H1 (cell line): ENCODE measurements around the gene FADS6. TPM values are rescaled to one million over a fixed set of nuclear protein-coding genes. Genes with fewer than 3 reads are reported as not detected.

ENCODE experiments used
- CTCF ChIA-PET: fragments of 300-600 bp; sonication (Branson Sonifier 250); formaldehyde crosslinking; loops from one replicate; lab custom pipeline; 2021; ENCODE audit not compliant: partially characterized antibody; lab: Charles Lee
- POLR2A ChIA-PET: fragments of 300-600 bp; sonication (Branson Sonifier 250); formaldehyde crosslinking; loops from one replicate; lab custom pipeline; 2021; ENCODE audit warnings: inconsistent platforms; ENCODE audit not compliant: partially characterized antibody; lab: Charles Lee
- DNase-seq, 2 experiments: peaks; one replicate each; pipeline versions ENCODE4 v3.0.0 to v3.0.0-alpha.2; 2010 to 2022; ENCODE audit warnings: low spot score in 2 of 2, low read depth in 1 of 2, mixed read lengths in 1 of 2
- FAIRE-seq: peaks from 2 replicates; lab custom pipeline; 2011; peaks lifted over from hg19 to GRCh38; lab: Jason Lieb, UNC
- H2AFZ ChIP-seq: 2 replicates; pipeline ENCODE4 v1.8.1; 2012; ENCODE audit warnings: low read length, inconsistent platforms
- H2AK5ac ChIP-seq: 2 replicates; pipeline ENCODE4 v1.6.1; 2013; ENCODE audit warnings: low read depth, low read length
- H2BK120ac ChIP-seq: replicated peaks from 2 replicates; pipeline ENCODE3; 2013; ENCODE audit warnings: low read depth, low read length, inconsistent platforms
- H2BK12ac ChIP-seq: 2 replicates; pipeline ENCODE4 v1.6.1; 2013; ENCODE audit warnings: low read depth, low read length
- H2BK15ac ChIP-seq: 2 replicates; pipeline ENCODE4 v1.6.1; 2013; ENCODE audit warnings: low read length
- H2BK20ac ChIP-seq: 2 replicates; pipeline ENCODE4 v1.6.1; 2013; ENCODE audit warnings: low read length
- H2BK5ac ChIP-seq: 2 replicates; pipeline ENCODE4 v1.6.1; 2013; ENCODE audit warnings: low read depth, low read length
- H3K14ac ChIP-seq: 2 replicates; pipeline ENCODE4 v1.6.1; 2013; ENCODE audit warnings: inconsistent platforms; ENCODE audit not compliant: insufficient read length
- H3K18ac ChIP-seq: 2 replicates; pipeline ENCODE4 v1.6.1; 2013; ENCODE audit warnings: low read length; ENCODE audit errors: extremely low read depth
- H3K23ac ChIP-seq: 2 replicates; pipeline ENCODE4 v1.6.1; 2013; ENCODE audit warnings: inconsistent platforms; ENCODE audit not compliant: insufficient read length
- H3K23me2 ChIP-seq: 2 replicates; pipeline ENCODE4 v1.6.1; 2013; ENCODE audit warnings: low read depth, low read length
- H3K27ac ChIP-seq: 2 replicates; pipeline ENCODE4 v1.6.1; 2011; ENCODE audit warnings: low read depth, low read length, inconsistent platforms
- H3K27me3 ChIP-seq, 4 experiments: replicated peaks in 1 of 4; 1 replicate in 1 of 4; 2 replicates in 3 of 4; pipeline versions ENCODE4 v1.6.1 to v1.8.1; 2011 to 2013; ENCODE audit warnings: low read length in 3 of 4, mild to moderate bottlenecking in 3 of 4, inconsistent platforms in 2 of 4, mixed read lengths in 2 of 4, moderate library complexity in 1 of 4; ENCODE audit not compliant: control insufficient read depth in 3 of 4, insufficient read depth in 3 of 4; ENCODE audit errors: extremely low read depth in 1 of 4
- H3K36me3 ChIP-seq, 4 experiments: 2 replicates each; pipeline versions ENCODE4 v1.6.1 to v1.8.1; 2011 to 2013; ENCODE audit warnings: mild to moderate bottlenecking in 4 of 4, low read length in 3 of 4, moderate library complexity in 2 of 4, control low read depth in 1 of 4, inconsistent platforms in 1 of 4; ENCODE audit not compliant: insufficient read depth in 4 of 4, control insufficient read depth in 2 of 4
- H3K4ac ChIP-seq: replicated peaks from 2 replicates; pipeline ENCODE3; 2013; ENCODE audit warnings: low read length, low read depth, mixed read lengths, inconsistent platforms; ENCODE audit not compliant: insufficient read length
- H3K4me1 ChIP-seq, 4 experiments: replicated peaks in 1 of 4; 1 replicate in 1 of 4; 2 replicates in 3 of 4; pipeline versions ENCODE4 v1.6.1 to v1.8.1; 2011 to 2013; ENCODE audit warnings: low read length in 3 of 4, inconsistent platforms in 2 of 4, mixed read lengths in 1 of 4; ENCODE audit not compliant: insufficient read depth in 4 of 4, control insufficient read depth in 3 of 4
- H3K4me2 ChIP-seq, 2 experiments: 2 replicates each; pipeline versions ENCODE4 v1.6.1 to v1.8.1; 2011 to 2013; ENCODE audit warnings: low read depth in 2 of 2, low read length in 2 of 2, control low read depth in 1 of 2, inconsistent platforms in 1 of 2, mild to moderate bottlenecking in 1 of 2; ENCODE audit not compliant: insufficient read depth in 1 of 2
- H3K4me3 ChIP-seq, 4 experiments: fragments of 200-600, 300-600 bp in 1 of 4; sonication (generic), shearing (Covaris generic), sonication (Bioruptor Twin) in 1 of 4; 2 replicates each; pipeline versions ENCODE4 v1.5.1 to v1.8.1; 2011 to 2016; ENCODE audit warnings: low read length in 4 of 4, low read depth in 3 of 4, control low read depth in 2 of 4, inconsistent platforms in 2 of 4, mild to moderate bottlenecking in 2 of 4, mixed read lengths in 1 of 4, moderate library complexity in 1 of 4; ENCODE audit not compliant: insufficient read depth in 2 of 4; ENCODE audit errors: extremely low read depth in 1 of 4
- H3K56ac ChIP-seq: replicated peaks from 2 replicates; pipeline ENCODE3; 2013; ENCODE audit warnings: low read depth, mild to moderate bottlenecking, mixed read lengths, low read length, inconsistent platforms; ENCODE audit not compliant: insufficient read length
- H3K79me1 ChIP-seq: 2 replicates; pipeline ENCODE4 v1.6.1; 2013; ENCODE audit warnings: low read depth, low read length, control low read depth
- H3K79me2 ChIP-seq, 2 experiments: 2 replicates each; pipeline versions ENCODE4 v1.6.1 to v1.8.1; 2012 to 2013; ENCODE audit warnings: low read length in 2 of 2, mild to moderate bottlenecking in 2 of 2, inconsistent platforms in 1 of 2; ENCODE audit not compliant: insufficient read depth in 2 of 2, control insufficient read depth in 1 of 2
- H3K9ac ChIP-seq, 4 experiments: replicated peaks in 1 of 4; 1 replicate in 1 of 4; 2 replicates in 3 of 4; pipeline versions ENCODE4 v1.6.1 to v1.8.1; 2011 to 2013; ENCODE audit warnings: low read depth in 3 of 4, low read length in 3 of 4, control low read depth in 2 of 4, mild to moderate bottlenecking in 2 of 4, moderate library complexity in 2 of 4, inconsistent platforms in 1 of 4; ENCODE audit errors: extremely low read depth in 1 of 4
- H3K9me3 ChIP-seq, 2 experiments: 2 replicates each; pipeline versions ENCODE4 v1.6.1 to v1.8.1; 2012 to 2013; ENCODE audit warnings: mild to moderate bottlenecking in 2 of 2, moderate library complexity in 2 of 2, control low read depth in 1 of 2, inconsistent platforms in 1 of 2, low read depth in 1 of 2, low read length in 1 of 2, mixed read lengths in 1 of 2; ENCODE audit not compliant: insufficient read depth in 2 of 2
- H4K20me1 ChIP-seq, 2 experiments: replicated peaks in 1 of 2; 2 replicates each; pipeline versions ENCODE3 to v1.8.1; 2011 to 2013; ENCODE audit warnings: inconsistent platforms in 2 of 2, low read length in 2 of 2, mild to moderate bottlenecking in 1 of 2; ENCODE audit not compliant: insufficient read depth in 2 of 2, control insufficient read depth in 1 of 2
- H4K5ac ChIP-seq: 2 replicates; pipeline ENCODE4 v1.6.1; 2013; ENCODE audit warnings: low read length, low read depth, mixed read lengths, inconsistent platforms; ENCODE audit not compliant: insufficient read length
- H4K8ac ChIP-seq: 2 replicates; pipeline ENCODE4 v1.8.0; 2013; ENCODE audit warnings: mild to moderate bottlenecking, moderate library complexity, low read length, inconsistent platforms; ENCODE audit not compliant: insufficient read depth; ENCODE audit errors: extremely low read depth
- H4K91ac ChIP-seq: replicated peaks from 2 replicates; pipeline ENCODE3; 2013; ENCODE audit warnings: low read length, mixed read lengths, inconsistent platforms; ENCODE audit not compliant: insufficient read length
- ASH2L ChIP-seq: fragments of 200-600, 300-600 bp; sonication (generic); IDR thresholded peaks from one replicate; pipeline ENCODE4 v1.7.1; 2017; ENCODE audit warnings: low read length
- BCL11A ChIP-seq, 2 experiments: IDR thresholded peaks; one replicate each; pipeline ENCODE4 v1.6.1; 2011; ENCODE audit warnings: low read depth in 2 of 2, low read length in 2 of 2, mild to moderate bottlenecking in 2 of 2
- BRCA1 ChIP-seq: IDR thresholded peaks from 2 replicates; pipeline ENCODE4 v1.6.1; 2012; ENCODE audit warnings: low read depth, low read length, improper control_type of control experiment
- EZH2 ChIP-seq: fragments of 200-600 bp; sonication (generic); IDR thresholded peaks from 2 replicates; pipeline ENCODE4 v1.7.1; 2012; ENCODE audit warnings: low read depth, mild to moderate bottlenecking, moderate library complexity, low read length, inconsistent platforms; ENCODE audit not compliant: severe bottlenecking
- KDM4A ChIP-seq: IDR thresholded peaks from one replicate; pipeline ENCODE4 v1.7.1; 2012; ENCODE audit warnings: low read depth, mild to moderate bottlenecking, moderate library complexity, low read length, inconsistent platforms; ENCODE audit not compliant: severe bottlenecking
- NANOG ChIP-seq: IDR thresholded peaks from 2 replicates; pipeline ENCODE4 v1.6.1; 2011; ENCODE audit warnings: low read length, low read depth, mild to moderate bottlenecking, inconsistent platforms; ENCODE audit not compliant: insufficient read depth, poor library complexity, severe bottlenecking
- PHF8 ChIP-seq: fragments of 200-600 bp; sonication (generic); conservative IDR thresholded peaks from 2 replicates; pipeline ENCODE4 v1.7.1; 2012; ENCODE audit warnings: low read depth, mild to moderate bottlenecking, inconsistent platforms, low read length, moderate library complexity
- POU5F1 ChIP-seq: IDR thresholded peaks from 2 replicates; pipeline ENCODE4 v1.6.1; 2011; ENCODE audit warnings: low read depth, mild to moderate bottlenecking, low read length, moderate library complexity
- RFX5 ChIP-seq: IDR thresholded peaks from 2 replicates; pipeline ENCODE4 v1.6.1; 2011; ENCODE audit warnings: low read depth, low read length, improper control_type of control experiment, borderline replicate concordance
- SIX5 ChIP-seq: IDR thresholded peaks from 2 replicates; pipeline ENCODE4 v1.6.1; 2011; ENCODE audit warnings: mild to moderate bottlenecking, low read depth, low read length
- WGBS, 2 experiments: shearing (Covaris generic) in 1 of 2; methylation state at CpG; one replicate each; pipeline versions ENCODE4 v1.1.6 to v1.1.7; 2013 to 2015; ENCODE audit warnings: low lambda C conversion rate in 2 of 2, mixed read lengths in 2 of 2, inconsistent platforms in 1 of 2, low coverage in 1 of 2, missing lambda C conversion rate in 1 of 2; ENCODE audit not compliant: insufficient replicate concordance in 2 of 2, insufficient coverage in 1 of 2, insufficient read length in 1 of 2; ENCODE audit errors: extremely low coverage in 1 of 2, missing lambda C conversion rate in 1 of 2; 5-methylcytosine and 5-hydroxymethylcytosine counted together
- polyA plus RNA-seq, 7 experiments: library from polyadenylated mRNA; depleted of rRNA in 3 of 7; stranded (reverse) in 5 of 7; unstranded in 2 of 7; fragments of >200 nt in 5 of 7; fragments of 200-250 nt in 2 of 7; gene quantifications; 1 replicate in 5 of 7; 2 replicates in 1 of 7; 4 replicates in 1 of 7; pipeline versions ENCODE4 v1.2.1 to v1.2.3, GENCODE V29; 2011 to 2013; ENCODE audit warnings: missing spikeins in 2 of 7, mixed read lengths in 2 of 7
- total RNA-seq: library from RNA; stranded (reverse); fragmentation: NEBNext Ultra II Directional; extraction: Animal tissue kit (Norgen Biotek cat#: 25700); gene quantifications from 2 replicates; pipeline ENCODE4 v1.2.1, GENCODE V29; 2021
- TF ChIP-seq, protein P1 (sequence below): IDR thresholded peaks from 2 replicates; pipeline ENCODE4 v1.6.1; 2011; ENCODE audit warnings: low read length, improper control_type of control experiment

The FADS6 gene
- total and polyA plus RNA-seq, 2 of the 8 experiments (the other 6 are each of a cell fraction or from before 2014, with no cell fraction given) = 0.56 to 2.5 TPM

DNA sequence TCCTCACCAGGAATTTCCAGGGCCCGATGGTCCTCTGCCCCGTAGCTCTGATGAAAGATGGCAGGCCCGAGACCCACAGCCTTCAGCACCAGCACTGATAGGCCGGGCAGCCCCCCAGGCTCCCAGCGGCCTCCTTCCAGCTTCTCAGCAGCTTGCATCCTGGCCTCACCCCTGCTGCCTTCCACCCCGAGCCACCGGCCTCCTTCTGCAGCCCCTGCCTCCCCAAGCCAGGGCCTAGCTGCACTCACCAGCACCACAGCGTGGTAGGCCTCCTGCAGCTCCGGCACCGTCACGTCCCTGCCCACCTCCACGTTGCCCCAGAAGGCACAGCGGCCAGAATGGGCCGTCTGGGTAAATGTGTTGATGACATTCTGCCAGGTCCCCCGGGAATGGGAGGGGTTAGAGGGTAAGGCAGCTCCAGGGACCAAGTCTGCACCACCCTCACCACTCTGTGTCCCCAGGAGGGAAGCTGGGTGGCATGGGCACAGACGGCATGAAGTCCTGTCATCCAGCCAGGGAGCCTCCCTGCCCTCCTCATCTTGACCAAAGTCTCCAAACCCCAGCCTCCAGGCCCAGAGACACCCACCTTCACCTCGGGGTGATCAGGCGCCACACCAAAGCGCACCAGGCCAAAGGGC, 27.1 kb downstream of the FADS6 start:
- Histone ChIP-seq H2BK5ac (no peak overlapping the region), H3K79me2 (no peaks in the 10 kb centered on the region; a peak in 1 of 4 replicates), H3K27ac (no peak overlapping the region), H3K18ac (no peak overlapping the region), H3K27me3 (peaks cover 7 to 10% (median 7%) of the 10 kb centered on the region in 4 experiments), H3K9ac (no peak overlapping the region), H3K4me2 (no peak overlapping the region), H4K91ac (no peak overlapping the region), H3K9me3 (no peaks in the 10 kb centered on the region), H4K20me1 (peaks cover 1 to 9% of the 10 kb centered on the region in 2 experiments), H3K4ac (no peak overlapping the region), H3K23ac (no peak overlapping the region), H3K56ac (no peak overlapping the region), H3K4me1 (peaks cover 0 to 4% (median 3%) of the 10 kb centered on the region in 4 experiments; a peak in 3 of 7 replicates), H3K79me1 (0 out of 2 replicates have a peak, but pooled peaks cover under 1% of the 10 kb centered on the region), H3K23me2 (no peaks in the 10 kb centered on the region), H2AFZ (no peak overlapping the region), H2BK120ac (no peak overlapping the region), H2BK12ac (no peak overlapping the region), H3K36me3 (peaks cover 0 to 6% (median under 1%) of the 10 kb centered on the region in 4 experiments; a peak in 2 of 8 replicates), H3K4me3 (no peak overlapping the region), H2BK15ac (no peak overlapping the region), H2AK5ac (no peak overlapping the region), H3K14ac (no peak overlapping the region), H4K5ac (no peak overlapping the region), H2BK20ac (no peak overlapping the region), H4K8ac (no peak overlapping the region)
- POLR2A ChIA-PET = interaction anchor here (1.1 kb wide), 1 partner anchor 54 kb away, joined by 3 read pairs; no protein-coding TSS in a partner anchor
- CTCF ChIA-PET = interaction anchor here (0.5 to 99.6 kb wide), 25 partner anchors 22 to 338 kb away, joined by 3 to 2981 read pairs (median 8); partner anchors contain the start of genes FADS6, FDXR, GRIN2C and NAT9
- FAIRE-seq = no peak
- DNase-seq = no peak
- 88% methylated on average over 18 of the region's 19 CpGs; no CpG with 5 or more reads in 1 of the 2 experiments for WGBS, 2 experiments
- TF ChIP-seq, protein P1, sequence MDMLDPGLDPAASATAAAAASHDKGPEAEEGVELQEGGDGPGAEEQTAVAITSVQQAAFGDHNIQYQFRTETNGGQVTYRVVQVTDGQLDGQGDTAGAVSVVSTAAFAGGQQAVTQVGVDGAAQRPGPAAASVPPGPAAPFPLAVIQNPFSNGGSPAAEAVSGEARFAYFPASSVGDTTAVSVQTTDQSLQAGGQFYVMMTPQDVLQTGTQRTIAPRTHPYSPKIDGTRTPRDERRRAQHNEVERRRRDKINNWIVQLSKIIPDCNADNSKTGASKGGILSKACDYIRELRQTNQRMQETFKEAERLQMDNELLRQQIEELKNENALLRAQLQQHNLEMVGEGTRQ = no peak
- no peak for TF ChIP-seq ASH2L
- TF ChIP-seq KDM4A = no peak
- TF ChIP-seq EZH2 = no peak
- no peak for TF ChIP-seq NANOG
- TF ChIP-seq BRCA1 = no peak
- no peak for TF ChIP-seq RFX5
- no peak for TF ChIP-seq SIX5
- TF ChIP-seq BCL11A (IDR thresholded peaks at IDR 0.05; ENCODE audit: low read depth in 2 of 2, low read length in 2 of 2) = no peak
- TF ChIP-seq POU5F1 = no peak
- TF ChIP-seq PHF8 = no peak
